ENCODE results near the gene EMILIN1.
A peak's percentile ranks its signal among the peaks of the same experiment; 100 is the strongest.
"Not testable (repeated sequence)": the region's sequence is repeated elsewhere in the genome, so short reads cannot be mapped to it uniquely, and the experiment has no call there.

The EMILIN1 gene

DNA sequence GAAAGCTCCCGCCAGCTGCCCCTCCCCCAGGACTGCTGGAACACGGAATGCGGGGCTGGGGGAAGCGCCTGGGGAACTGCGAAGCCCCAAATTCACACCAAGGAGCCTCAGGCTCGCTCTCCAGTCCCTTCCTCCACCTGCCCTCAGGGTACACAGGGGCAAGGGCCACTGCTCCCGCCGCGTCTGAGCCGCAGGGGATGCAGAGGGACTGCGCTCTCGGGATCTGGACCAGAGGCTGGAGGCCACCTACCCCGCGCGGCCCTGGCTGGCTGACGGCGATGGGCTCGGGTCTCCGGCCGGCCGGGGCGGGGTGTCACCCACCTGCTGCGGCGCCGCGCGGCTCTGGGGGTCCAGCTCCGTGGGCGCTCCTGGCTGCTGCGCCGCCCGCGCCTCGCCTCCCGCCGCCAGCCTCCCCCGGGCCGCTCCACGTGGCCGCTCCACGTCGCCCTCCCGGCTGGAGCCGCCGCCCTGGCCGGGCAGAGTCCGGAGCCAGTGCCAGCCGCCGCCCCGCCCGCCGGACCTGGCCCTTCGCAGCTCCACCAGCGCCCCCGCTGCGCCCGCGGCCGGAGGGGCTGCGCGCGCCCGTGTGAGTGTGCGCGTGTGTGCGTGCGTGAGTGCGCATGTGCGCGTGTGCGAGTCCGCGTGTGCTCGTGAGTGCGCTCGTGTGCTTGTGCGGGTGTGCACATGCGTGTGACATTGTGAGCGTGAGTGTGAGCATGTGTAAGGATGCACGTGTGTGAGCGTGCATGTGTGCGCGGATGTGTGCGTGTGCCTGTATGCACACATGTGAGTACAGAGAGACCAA lies 40.3 kb downstream of the EMILIN1 start, which contains the start of gene CGREF1:
TSS of gene CGREF1 (minus strand) at position 604 of the 805 bp plus-strand sequence. CDS start 14,762 bp downstream, outside the sequence.
- no peak within 1 kb of the TSS for H3K27ac ChIP-seq
- ChIA-PET POLR2A (ENCODE audit: low non-redundant PET) (no interaction called here), CTCF (interaction anchor here (0.6 to 1.0 kb wide), 3 partner anchors 37 to 185 kb away, joined by 4 to 5 read pairs (median 4); no protein-coding TSS in a partner anchor)
- TF ChIP-seq, protein P1, sequence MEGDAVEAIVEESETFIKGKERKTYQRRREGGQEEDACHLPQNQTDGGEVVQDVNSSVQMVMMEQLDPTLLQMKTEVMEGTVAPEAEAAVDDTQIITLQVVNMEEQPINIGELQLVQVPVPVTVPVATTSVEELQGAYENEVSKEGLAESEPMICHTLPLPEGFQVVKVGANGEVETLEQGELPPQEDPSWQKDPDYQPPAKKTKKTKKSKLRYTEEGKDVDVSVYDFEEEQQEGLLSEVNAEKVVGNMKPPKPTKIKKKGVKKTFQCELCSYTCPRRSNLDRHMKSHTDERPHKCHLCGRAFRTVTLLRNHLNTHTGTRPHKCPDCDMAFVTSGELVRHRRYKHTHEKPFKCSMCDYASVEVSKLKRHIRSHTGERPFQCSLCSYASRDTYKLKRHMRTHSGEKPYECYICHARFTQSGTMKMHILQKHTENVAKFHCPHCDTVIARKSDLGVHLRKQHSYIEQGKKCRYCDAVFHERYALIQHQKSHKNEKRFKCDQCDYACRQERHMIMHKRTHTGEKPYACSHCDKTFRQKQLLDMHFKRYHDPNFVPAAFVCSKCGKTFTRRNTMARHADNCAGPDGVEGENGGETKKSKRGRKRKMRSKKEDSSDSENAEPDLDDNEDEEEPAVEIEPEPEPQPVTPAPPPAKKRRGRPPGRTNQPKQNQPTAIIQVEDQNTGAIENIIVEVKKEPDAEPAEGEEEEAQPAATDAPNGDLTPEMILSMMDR (conservative IDR thresholded peaks at IDR 0.05; ENCODE audit: low read depth), result no peak
- DNase-seq (ENCODE audit: low spot score), result peak; percentile 25

DNA sequence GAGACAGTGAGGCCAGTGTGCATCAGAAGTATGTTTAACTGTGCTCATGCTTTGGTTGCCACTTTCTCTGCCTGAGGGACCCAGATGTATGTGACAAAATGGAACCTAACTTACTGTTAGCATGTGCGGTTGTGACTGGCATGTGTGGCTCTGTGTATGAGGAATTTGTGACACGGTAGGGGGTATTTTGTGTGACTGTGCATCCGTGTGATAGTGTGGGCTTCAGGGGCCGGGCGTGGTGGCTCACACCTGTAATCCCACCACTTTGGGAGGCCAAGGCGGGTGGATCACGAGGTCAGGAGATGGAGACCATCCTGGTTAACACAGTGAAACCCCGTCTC lies 40.9 kb downstream of the EMILIN1 start:
- DNase-seq (ENCODE audit: low spot score); POLR2A ChIA-PET (ENCODE audit: low non-redundant PET); H3K27ac ChIP-seq; CTCF ChIA-PET: not testable (repeated sequence)

DNA sequence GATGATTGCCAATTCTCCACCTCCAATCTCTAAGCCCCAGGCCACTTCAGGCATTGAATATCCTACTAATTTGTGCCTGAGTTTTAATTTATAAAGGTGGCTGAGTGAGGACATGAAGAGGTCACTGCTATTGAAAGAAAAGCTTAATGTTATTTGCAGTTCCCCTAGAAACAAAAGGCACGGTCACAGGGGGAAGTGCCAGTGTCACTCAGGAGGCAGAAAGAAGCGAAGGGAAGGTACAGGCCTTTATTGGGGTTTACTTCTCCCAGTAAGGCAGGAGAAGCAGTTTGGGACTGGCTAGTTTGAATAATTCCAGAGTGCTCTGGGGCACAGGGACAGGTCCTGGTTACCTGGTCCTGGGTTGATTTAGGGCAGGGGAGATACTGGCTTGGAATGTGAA lies 43.5 kb downstream of the EMILIN1 start:
- CTCF ChIA-PET, result no interaction called here
- TF ChIP-seq, protein P1 (conservative IDR thresholded peaks at IDR 0.05; ENCODE audit: low read depth), result no peak
- POLR2A ChIA-PET (ENCODE audit: low non-redundant PET), result no interaction called here
- H3K27ac ChIP-seq, result no peak overlapping the region
- no peak for DNase-seq (ENCODE audit: low spot score)

DNA sequence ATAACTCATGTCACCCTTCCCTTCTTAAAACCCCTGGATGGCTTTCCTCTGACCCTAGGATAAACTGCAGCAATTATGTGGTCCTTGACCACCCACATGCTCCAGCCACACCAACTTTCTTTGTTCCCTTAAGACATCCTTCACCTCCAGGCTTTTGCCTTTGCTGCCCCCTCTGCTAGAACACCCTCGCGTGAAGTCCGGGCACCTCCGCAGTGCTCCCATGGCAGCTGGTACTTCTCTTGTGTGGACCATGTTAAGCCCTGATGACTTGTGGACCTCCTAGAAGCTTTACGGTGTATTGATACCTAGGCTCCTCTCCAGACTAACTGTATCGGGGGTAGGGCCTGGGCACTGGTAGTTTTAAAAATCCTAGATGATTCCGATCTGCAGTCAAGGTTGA lies 44.4 kb downstream of the EMILIN1 start:
- TF ChIP-seq, protein P1 (conservative IDR thresholded peaks at IDR 0.05; ENCODE audit: low read depth), result no peak
- POLR2A ChIA-PET (ENCODE audit: low non-redundant PET), result no interaction called here
- CTCF ChIA-PET, result interaction anchor here (1.4 kb wide), 1 partner anchor 12 kb away, joined by 4 read pairs; the partner anchor contains the start of gene PREB
- no peak overlapping the region for H3K27ac ChIP-seq
- no peak for DNase-seq (ENCODE audit: low spot score)

DNA sequence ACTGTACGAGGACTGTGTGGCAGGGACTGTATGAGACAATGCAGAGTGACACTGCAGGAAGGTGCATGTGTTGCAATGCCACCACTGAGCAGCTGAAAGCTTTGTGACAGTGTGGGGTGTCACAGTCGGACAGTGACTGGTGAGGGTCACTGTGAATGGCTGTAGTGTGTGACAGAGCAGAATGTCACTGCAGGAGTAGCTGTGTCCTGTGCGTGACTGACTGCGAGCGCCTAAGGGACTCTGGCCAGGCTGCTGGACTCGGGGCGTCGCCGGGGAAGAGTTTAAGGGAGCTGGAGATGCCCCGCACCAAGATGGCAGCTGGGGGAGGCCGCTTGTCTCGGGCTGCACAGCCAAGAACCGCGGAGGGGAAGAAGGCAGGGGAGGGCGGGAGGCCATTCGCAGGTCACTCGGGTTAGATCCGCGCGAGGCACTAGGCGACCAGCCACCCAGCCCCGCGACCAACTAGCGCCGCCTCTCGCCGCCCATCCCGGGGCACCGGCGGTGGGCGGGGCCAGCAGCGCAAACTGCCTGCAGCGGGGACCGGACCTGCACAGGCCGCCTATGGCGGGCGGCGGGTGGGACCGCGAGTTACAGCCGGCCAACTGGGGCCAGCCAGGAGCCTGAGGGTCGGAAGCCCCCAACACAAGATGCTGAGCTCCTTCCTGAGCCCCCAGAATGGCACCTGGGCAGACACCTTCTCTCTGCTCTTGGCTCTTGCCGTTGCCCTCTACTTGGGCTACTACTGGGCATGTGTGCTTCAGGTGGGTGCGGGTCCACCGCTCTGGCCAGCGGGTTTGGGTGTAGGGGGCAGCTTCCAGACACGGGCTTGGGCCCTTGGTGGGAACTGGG lies 45.1 kb downstream of the EMILIN1 start, which contains the start of gene ABHD1:
TSS of gene ABHD1 (plus strand) at position 514 of the 849 bp plus-strand sequence. CDS start at position 648, 134 bp downstream.
- H3K27ac ChIP-seq, result no peak within 1 kb of the TSS
- TF ChIP-seq, protein P1 (conservative IDR thresholded peaks at IDR 0.05; ENCODE audit: low read depth), result no peak
- POLR2A ChIA-PET (ENCODE audit: low non-redundant PET), result no interaction called here
- no peak for DNase-seq (ENCODE audit: low spot score)
- CTCF ChIA-PET, result interaction anchor here (0.5 to 1.4 kb wide), 4 partner anchors 11 to 277 kb away, joined by 3 to 4 read pairs (median 3); partner anchors contain the start of gene PREB

DNA sequence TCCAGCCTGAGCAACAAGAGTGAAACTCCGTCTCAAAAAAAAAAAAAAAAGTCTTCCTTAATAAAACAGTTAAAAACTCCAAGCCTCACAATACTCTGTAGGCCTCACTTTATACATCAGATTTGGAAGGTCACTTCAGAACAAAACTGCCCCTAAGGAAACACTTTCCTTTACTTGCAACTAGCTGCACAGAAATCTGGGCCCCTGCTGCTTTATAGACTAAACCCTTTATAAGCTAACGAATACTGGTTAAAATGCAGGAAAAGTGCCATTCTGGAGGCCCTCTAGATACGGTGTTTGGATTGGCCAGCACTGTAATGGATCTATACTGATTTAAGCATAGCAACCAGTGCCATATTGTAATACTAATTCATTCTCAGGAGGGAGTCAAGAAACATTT lies 46.7 kb downstream of the EMILIN1 start:
- no peak overlapping the region for H3K27ac ChIP-seq
- no peak for DNase-seq (ENCODE audit: low spot score)
- TF ChIP-seq, protein P1 (conservative IDR thresholded peaks at IDR 0.05; ENCODE audit: low read depth), result no peak
- POLR2A ChIA-PET (ENCODE audit: low non-redundant PET), result no interaction called here
- CTCF ChIA-PET, result no interaction called here
